Stimulated activated CD4-positive, alpha-beta T cell treated with anti-CD3 and anti-CD28 coated beads, Interleukin-4, amount 100 ng/mL, for 4 hours (primary cell): Measurements from ENCODE around the gene RAB1B.

Source experiments
- DNase-seq, 2 experiments: peaks; one replicate each; pipeline ENCODE4 v3.0.0-alpha.2; 2020

Gene RAB1B

GRCh38 chr11:66325263-66325671, 56.8 kb downstream of the RAB1B start:
- no peak for DNase-seq

GRCh38 chr11:66326261-66327111, 58.0 kb downstream of the RAB1B start:
- DNase-seq = no peak
